Subcutaneous abdominal adipose tissue (tissue), 5 donors: Measurements from ENCODE around the gene PDE6B.

ENCODE experiments used
- H3K27ac ChIP-seq: one replicate; pipeline ENCODE4 v1.7.0; 2013; ENCODE audit warnings: low read depth, mild to moderate bottlenecking, inconsistent platforms, low read length, moderate library complexity
- H3K27me3 ChIP-seq, 5 donors: one replicate each; pipeline ENCODE4 v1.7.0; 2013; ENCODE audit warnings: low read length in 5 of 5, inconsistent platforms in 1 of 5; ENCODE audit not compliant: control insufficient read depth in 5 of 5, insufficient read depth in 4 of 5
- H3K36me3 ChIP-seq, 5 donors: one replicate each; pipeline ENCODE4 v1.7.0; 2013; ENCODE audit warnings: low read length in 5 of 5; ENCODE audit not compliant: control insufficient read depth in 5 of 5, insufficient read depth in 5 of 5
- H3K4me1 ChIP-seq, 5 donors: one replicate each; pipeline ENCODE4 v1.7.0; 2013; ENCODE audit warnings: low read length in 5 of 5, mild to moderate bottlenecking in 3 of 5, moderate library complexity in 1 of 5; ENCODE audit not compliant: control insufficient read depth in 5 of 5, insufficient read depth in 5 of 5
- H3K4me3 ChIP-seq, 5 donors: one replicate each; pipeline ENCODE4 v1.7.0; 2013; ENCODE audit warnings: low read length in 5 of 5, low read depth in 1 of 5
- H3K9ac ChIP-seq, 5 donors: one replicate each; pipeline ENCODE4 v1.7.0; 2013; ENCODE audit warnings: low read length in 5 of 5, mild to moderate bottlenecking in 4 of 5, moderate library complexity in 3 of 5
- H3K9me3 ChIP-seq, 5 donors: one replicate each; pipeline ENCODE4 v1.7.0; 2013; ENCODE audit warnings: low read length in 5 of 5; ENCODE audit not compliant: control insufficient read depth in 5 of 5
- donor health status: healthy.
- donor health status: healthy.
- donor health status: healthy.
- donor health status: healthy.
- donor health status: healthy.

The PDE6B gene

DNA sequence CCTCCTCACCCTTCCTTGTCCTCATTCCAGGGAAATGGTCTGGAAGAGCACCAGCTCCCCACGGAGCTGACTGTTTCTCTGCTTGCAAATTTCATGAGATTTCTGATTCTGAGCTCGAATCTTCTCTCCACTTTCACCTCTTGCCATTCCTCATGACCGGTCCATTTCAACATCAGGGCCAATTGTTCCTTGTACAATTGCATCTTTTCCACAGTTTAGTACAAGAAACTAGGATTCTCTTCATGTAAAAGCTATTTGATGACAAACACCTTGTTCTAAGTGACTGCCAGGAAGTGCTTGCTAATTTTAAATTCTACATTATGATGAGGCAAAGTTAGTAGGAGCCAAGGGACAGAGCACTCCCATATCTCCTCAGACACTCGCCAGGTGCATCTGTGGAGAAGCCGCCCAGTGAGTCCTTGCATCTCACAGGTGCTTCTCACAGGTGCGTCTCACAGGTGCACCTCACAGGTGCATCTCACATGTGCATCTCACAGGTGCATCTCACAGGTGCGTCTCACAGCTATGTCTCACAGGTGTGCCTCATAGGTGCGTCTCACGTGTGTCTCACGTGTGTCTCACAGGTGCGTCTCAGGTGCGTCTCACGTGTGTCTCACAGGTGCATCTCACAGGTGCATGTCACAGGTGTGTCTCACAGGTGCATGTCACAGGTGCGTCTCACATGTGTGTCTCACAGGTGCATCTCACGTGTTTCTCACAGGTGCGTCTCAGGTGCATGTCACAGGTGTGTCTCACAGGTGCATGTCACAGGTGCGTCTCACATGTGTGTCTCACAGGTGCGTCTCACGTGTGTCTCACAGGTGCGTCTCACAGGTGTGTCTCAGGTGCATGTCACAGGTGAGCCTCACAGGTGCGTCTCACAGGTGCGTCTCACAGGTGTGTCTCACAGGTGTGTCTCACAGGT lies 3.0 kb upstream of the PDE6B start:
- H3K27ac ChIP-seq = no peak overlapping the region
- H3K9ac ChIP-seq = no peak overlapping the region
- no peaks in the 10 kb centered on the region for H3K9me3 ChIP-seq
- no peaks in the 10 kb centered on the region for H3K4me1 ChIP-seq
- H3K4me3 ChIP-seq = no peak overlapping the region
- H3K36me3 ChIP-seq = no peaks in the 10 kb centered on the region
- H3K27me3 ChIP-seq = peaks cover 5 to 14% (median 5%) of the 10 kb centered on the region in 5 donors

DNA sequence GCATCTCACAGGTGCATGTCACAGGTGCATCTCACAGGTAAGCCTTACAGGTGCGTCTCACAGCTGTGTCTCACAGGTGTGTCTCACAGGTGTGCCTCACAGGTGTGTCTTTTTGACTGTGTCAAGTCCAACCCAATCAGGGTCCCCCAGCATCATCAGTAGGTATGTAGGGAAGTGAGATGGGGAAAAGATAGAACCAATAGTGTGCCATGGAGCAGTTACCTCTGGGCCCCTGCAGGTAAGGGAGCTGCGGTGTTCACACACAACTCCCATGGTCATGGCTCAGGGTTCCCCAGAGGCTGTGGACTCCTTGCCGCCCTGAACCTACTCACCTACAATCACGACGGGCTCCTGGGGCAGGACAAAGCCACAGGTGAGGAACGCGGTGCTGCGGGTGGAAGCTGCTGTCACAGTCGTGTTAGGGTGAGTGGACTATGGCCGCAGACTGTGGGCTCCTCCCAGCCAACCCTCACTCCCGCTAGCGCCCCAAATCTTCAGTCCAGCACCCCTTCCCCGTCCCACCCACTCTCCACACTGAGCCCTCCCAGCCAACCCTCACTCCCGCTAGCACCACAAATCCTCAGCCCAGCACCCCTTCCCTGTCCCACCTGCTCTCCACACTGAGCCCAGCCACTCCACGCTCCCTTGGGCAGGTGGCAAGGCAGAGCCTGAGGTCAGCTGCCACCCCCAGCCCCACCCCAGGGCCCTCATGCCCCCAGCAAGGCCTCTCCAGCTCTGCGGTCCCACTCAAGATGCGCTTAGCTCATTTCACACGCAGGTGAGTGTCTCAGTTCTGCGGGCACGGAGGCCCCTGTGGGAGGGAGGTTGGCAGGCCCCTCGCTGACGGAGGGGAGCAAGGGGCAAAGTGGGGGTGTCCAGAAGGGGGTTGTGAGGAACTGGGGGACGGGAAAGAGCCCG lies 2.1 kb upstream of the PDE6B start:
- H3K27ac ChIP-seq = no peak overlapping the region
- H3K4me1 ChIP-seq = no peaks in the 10 kb centered on the region
- no peaks in the 10 kb centered on the region for H3K36me3 ChIP-seq
- no peak overlapping the region for H3K4me3 ChIP-seq
- peaks cover 0 to 13% (median 3%) of the 10 kb centered on the region in 5 donors for H3K27me3 ChIP-seq
- H3K9ac ChIP-seq = no peak overlapping the region
- no peaks in the 10 kb centered on the region for H3K9me3 ChIP-seq

DNA sequence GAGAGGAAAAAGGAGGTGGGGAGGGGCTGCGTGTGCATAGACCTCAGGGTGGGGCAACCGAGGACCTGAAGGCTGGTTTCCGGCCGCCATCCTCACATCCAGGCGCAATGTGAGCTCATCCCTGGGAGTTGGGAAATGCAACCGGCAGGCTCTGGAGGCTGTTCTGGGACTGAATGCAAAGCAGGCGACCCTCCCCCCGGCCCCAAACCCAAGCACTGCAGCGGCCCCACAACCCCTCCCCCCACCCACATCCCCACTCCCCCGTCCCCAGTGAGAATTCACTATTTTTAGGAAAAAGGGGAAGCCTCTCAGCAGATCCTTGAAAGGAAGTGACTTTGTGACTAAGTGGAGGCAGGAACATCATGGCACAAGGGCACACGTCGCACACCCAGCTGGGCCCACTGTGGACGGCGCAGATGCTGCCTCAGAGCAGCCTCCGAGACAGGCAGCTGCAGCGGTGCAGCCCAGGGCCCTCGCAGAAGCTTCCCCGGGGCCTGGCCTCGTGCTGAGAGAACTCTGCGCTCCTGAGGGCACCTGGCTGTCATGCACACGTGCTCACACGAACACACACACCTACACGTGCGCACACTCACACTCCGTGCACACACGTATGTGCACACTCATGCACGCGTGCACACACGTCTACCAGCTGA lies 1.3 kb upstream of the PDE6B start:
- H3K4me1 ChIP-seq = no peaks in the 10 kb centered on the region
- no peak overlapping the region for H3K4me3 ChIP-seq
- no peak overlapping the region for H3K9ac ChIP-seq
- peaks cover 0 to 16% (median 5%) of the 10 kb centered on the region in 5 donors for H3K27me3 ChIP-seq
- no peaks in the 10 kb centered on the region for H3K9me3 ChIP-seq
- H3K36me3 ChIP-seq = no peaks in the 10 kb centered on the region
- no peak overlapping the region for H3K27ac ChIP-seq

DNA sequence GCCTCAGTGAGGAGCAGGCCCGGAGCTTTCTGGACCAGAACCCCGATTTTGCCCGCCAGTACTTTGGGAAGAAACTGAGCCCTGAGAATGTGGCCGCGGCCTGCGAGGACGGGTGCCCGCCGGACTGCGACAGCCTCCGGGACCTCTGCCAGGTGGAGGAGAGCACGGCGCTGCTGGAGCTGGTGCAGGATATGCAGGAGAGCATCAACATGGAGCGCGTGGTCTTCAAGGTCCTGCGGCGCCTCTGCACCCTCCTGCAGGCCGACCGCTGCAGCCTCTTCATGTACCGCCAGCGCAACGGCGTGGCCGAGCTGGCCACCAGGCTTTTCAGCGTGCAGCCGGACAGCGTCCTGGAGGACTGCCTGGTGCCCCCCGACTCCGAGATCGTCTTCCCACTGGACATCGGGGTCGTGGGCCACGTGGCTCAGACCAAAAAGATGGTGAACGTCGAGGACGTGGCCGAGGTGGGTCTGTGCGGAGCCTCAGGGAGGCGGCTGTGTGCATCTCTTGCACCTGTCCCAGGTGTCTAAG lies 323 bp downstream of the PDE6B start:
- H3K27ac ChIP-seq = no peak overlapping the region
- H3K4me1 ChIP-seq = no peaks in the 10 kb centered on the region
- H3K27me3 ChIP-seq = peaks cover 0 to 21% (median 16%) of the 10 kb centered on the region in 5 donors
- no peak overlapping the region for H3K9ac ChIP-seq
- H3K36me3 ChIP-seq = no peaks in the 10 kb centered on the region
- no peaks in the 10 kb centered on the region for H3K9me3 ChIP-seq
- no peak overlapping the region for H3K4me3 ChIP-seq

DNA sequence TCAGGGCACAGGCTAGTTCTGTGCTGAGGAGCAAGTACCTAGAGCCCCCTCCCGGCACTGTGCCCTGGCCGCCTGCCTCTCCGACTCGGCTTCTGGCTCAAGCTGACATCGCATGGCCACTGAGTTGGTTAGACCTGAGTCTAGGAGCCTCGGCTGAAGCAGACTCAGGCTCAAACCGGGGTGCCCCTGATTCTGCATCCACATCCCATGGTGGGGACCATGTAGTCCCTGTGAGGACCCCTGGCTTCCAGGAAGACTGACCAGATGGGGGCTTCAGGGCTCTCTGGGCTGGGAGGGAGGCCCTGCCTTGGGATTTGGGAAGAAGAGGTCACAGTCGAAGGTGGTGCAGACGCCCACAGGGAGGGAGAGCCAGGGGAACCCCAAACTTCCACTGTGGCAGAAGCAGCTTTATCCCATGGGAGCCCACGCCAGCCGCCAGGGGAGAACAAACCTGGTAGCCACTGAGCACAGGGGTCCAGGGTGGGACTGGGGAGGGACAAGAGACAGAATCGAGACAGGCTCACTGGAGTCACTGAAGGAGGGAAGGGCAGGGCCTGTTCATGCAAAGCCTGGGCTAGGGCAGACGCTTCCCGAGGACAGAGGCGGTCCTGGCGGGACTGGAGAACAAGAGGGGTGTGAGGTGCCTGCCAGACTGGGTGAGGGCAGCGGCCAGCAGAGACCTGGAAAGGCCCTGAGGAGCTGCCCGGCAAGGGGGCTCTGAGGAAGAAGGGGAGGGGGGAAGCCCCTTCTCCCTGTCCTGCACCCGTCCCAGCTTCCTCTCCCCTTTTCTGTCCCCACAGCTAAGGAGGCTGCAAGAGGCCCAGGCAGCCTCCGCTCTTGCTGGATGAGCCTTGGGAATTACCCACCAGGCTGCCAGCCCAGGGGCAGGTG lies 1.1 kb downstream of the PDE6B start:
- H3K4me3 ChIP-seq = no peak overlapping the region
- peaks cover 0 to 3% (median 1%) of the 10 kb centered on the region in 5 donors for H3K9me3 ChIP-seq
- no peaks in the 10 kb centered on the region for H3K4me1 ChIP-seq
- peaks cover 0 to 21% (median 16%) of the 10 kb centered on the region in 5 donors for H3K27me3 ChIP-seq
- H3K9ac ChIP-seq = no peak overlapping the region
- no peaks in the 10 kb centered on the region for H3K36me3 ChIP-seq
- H3K27ac ChIP-seq = no peak overlapping the region

DNA sequence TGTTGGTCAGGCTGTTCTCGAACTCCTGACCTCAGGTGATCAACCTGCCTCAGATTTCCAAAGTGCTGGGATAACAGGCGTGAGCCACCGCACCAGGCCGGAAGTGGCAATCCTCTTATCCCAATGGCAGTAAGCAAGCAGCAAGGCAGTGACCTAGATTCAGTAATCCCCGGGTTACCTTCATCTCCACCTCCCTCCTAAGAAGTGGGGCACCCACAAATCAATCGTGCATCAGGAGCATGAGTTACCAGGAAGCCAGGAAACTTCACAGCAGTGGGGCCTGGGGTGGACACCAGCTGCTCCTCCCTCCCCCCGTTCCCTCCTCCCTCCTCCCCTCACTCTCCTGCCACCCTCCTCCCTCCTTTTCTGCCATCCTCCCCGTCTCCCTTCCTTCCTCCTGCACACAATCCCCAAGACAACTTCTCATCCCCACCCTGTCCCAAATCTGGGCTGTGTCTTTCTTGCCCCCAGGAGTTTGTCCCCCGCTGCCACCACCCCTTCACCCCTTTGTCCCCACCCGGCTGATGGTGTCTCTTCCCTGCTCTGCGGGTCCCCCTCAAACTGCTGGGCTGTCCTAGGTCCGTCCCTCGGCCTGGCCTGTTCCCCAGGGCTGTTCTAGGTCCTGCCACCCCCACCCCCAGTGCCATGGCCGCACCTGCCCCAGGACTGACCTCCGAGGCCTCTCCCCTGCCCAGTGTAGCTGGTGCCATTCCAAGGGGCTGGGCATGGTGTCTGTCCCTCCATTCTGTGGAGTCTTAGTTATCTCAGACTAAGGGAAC lies 2.2 kb downstream of the PDE6B start:
- Histone ChIP-seq H3K27ac (no peak overlapping the region), H3K4me3 (no peak overlapping the region), H3K4me1 (no peaks in the 10 kb centered on the region), H3K9ac (no peak overlapping the region), H3K36me3 (no peaks in the 10 kb centered on the region), H3K27me3 (peaks cover 0 to 21% (median 16%) of the 10 kb centered on the region in 5 donors), H3K9me3 (peaks cover 4 to 14% (median 11%) of the 10 kb centered on the region in 5 donors)

DNA sequence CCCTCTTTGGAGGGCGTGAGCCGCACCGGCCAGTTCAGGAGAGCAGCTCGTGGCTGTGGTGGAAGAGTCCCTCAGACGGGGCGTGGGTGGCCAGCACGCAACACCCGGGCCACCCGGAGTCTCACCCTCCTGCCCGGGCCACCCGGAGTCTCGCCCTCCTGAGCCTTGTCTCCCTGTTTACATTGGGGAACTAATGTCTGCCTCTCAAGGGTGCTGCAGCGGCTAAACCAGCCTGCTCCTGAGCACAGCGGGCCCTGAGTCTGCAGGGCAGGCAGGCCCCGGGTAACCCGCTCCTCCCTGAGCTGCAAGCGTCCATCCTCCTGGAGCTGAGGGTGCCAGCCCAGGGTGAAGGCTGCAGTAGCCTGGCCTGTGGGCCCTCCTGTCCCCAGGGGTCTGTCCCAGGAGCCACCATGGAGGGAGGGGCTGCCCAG lies 3.0 kb downstream of the PDE6B start:
- no peaks in the 10 kb centered on the region for H3K4me1 ChIP-seq
- no peaks in the 10 kb centered on the region for H3K36me3 ChIP-seq
- H3K27me3 ChIP-seq = peaks cover 0 to 21% (median 11%) of the 10 kb centered on the region in 5 donors
- no peak overlapping the region for H3K27ac ChIP-seq
- peaks cover 4 to 19% (median 18%) of the 10 kb centered on the region in 5 donors for H3K9me3 ChIP-seq
- H3K9ac ChIP-seq = no peak overlapping the region
- H3K4me3 ChIP-seq = no peak overlapping the region

DNA sequence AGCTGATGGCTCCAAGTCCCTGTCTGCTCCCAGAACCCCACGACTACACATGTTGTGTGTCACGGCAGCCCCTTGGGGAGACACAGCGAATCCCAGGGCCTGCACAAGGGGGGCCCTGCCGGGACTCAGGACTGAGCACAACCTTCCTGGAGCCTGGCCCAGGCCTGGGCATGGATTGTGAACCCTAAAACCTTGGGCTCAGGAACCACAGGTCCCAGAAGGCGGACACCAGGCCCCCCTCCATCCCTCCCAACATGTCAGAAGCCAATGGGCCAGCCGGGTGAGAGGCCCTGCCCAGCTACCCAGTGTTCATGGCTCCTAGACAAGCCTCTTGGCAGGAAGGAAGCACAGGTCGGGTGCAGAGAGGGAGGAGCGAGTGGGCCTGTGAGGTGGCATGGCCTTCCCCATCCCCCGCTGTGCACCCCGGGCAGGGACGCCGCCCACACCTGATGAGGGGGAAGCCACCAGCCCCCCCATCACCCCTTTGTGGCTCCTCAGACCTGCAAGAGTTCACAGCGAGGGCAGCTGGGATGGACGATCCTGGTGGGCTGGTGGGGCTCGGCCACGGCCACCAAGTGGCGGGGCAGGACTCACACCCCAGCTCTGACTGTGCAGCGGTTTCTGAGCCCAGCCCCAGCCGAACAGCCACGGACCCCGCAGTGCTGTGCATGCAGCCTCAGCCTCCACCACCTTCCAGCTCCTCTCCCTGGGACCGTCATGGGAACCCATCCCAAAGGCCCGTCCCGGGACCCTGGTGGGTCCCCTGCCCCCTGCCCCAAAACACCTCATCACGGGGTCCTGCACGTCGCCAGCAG lies 3.7 kb downstream of the PDE6B start:
- Histone ChIP-seq H3K4me1 (no peaks in the 10 kb centered on the region), H3K9me3 (peaks cover 4 to 19% (median 18%) of the 10 kb centered on the region in 5 donors), H3K27me3 (peaks cover 0 to 21% (median 10%) of the 10 kb centered on the region in 5 donors), H3K36me3 (no peaks in the 10 kb centered on the region), H3K27ac (no peak overlapping the region), H3K4me3 (no peak overlapping the region), H3K9ac (no peak overlapping the region)
